ENCODE results near the gene PPM1G.
A peak's percentile ranks its signal among the peaks of the same experiment; 100 is the strongest.

The PPM1G gene

DNA sequence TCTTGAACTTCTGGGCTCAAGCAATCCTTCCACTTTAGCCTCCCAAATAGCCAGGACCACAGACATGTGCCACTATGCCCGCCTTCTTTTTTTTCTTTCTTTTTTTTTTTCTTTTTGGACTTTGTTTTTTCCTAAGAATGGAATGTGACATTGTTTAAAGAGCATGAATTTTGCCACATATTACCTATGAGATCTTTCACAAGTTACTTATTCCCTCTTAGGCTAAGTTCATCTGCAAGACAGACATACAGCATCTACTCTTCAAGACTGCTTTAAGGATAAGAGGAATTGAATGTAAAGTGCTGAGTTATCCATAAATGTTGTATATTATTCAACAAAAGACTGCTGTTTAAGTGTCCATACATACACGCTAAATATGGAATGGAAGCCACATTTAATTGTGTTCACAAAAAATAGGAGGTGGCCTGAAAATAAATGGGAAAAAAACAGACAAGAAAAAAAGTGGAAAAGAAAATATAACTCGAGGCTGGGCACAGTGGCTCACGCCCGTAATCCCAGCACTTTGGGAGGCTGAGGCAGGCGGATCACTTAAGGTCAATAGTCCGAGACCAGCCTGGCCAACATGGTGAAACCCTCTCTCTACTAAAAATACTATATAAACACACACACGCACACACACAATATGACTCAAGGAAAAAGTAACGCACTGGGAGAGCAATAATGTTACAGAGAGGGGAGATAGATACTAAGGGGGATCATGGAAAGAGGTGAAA lies 3.2 kb upstream of the PPM1G start:
- Histone ChIP-seq H3K27ac (ENCODE audit: low read depth, low read length) (no peak overlapping the region), H3K27me3 (ENCODE audit: insufficient read depth, low read length) (no peaks in the 10 kb centered on the region), H3K9ac (ENCODE audit: low read depth, low read length) (no peak overlapping the region), H3K36me3 (ENCODE audit: insufficient read depth, low read length) (peaks cover under 1% of the 10 kb centered on the region), H3K4me3 (ENCODE audit: low read length) (no peak overlapping the region), H3K4me1 (ENCODE audit: insufficient read depth, low read length) (peaks cover 4% of the 10 kb centered on the region; the same call in 1 of the 2 replicates), H3K9me3 (ENCODE audit: insufficient read depth, low read depth, low read length) (no peaks in the 10 kb centered on the region)
- 92% methylated on average over 7 of the region's 9 CpGs for WGBS

DNA sequence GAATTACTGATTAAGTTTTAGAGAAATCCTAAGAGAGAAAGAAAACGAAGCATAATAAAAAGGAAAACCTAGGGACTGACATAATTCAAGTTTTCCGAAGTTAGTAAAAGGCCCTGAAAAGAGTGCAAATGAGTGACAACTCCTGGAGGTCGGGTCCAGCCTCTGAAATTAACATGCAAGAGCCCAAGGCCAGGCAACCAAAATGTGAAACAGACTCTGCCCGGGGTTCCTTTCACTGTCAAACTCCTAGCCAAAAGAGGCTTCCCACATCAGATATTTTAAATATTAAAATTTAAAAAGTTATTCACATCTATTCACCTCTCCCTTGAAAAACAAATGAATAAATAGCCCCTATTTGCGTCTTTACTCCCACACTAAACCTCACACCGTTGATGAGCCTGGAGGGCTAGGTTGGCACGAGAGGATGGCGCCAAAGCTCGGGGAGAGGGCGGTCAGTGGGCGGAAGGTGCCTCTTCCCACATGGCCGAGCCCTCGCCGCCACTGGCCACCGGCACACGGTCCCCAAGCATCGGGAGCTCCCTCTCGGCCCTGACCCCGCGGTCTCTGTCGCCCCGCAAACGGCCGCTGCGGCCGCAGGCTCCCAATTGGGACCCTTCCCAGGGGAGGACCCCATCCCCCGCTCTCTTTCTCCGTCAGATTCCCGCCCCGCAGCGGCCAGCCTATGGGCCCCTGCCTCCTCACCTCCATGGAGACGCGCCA lies 630 bp downstream of the PPM1G start:
- Histone ChIP-seq H3K9ac (ENCODE audit: low read depth, low read length) (peak overlapping the region; percentile 92), H3K4me1 (ENCODE audit: insufficient read depth, low read length) (peaks cover 4% of the 10 kb centered on the region; the same call in 1 of the 2 replicates), H3K27me3 (ENCODE audit: insufficient read depth, low read length) (no peaks in the 10 kb centered on the region), H3K4me3 (ENCODE audit: low read length) (peak overlapping the region; percentile 92), H3K27ac (ENCODE audit: low read depth, low read length) (peak overlapping the region; percentile 89), H3K9me3 (ENCODE audit: insufficient read depth, low read depth, low read length) (no peaks in the 10 kb centered on the region), H3K36me3 (ENCODE audit: insufficient read depth, low read length) (peaks cover 11% of the 10 kb centered on the region)
- WGBS, result under 1% methylated on average over 33 of the region's 33 CpGs

DNA sequence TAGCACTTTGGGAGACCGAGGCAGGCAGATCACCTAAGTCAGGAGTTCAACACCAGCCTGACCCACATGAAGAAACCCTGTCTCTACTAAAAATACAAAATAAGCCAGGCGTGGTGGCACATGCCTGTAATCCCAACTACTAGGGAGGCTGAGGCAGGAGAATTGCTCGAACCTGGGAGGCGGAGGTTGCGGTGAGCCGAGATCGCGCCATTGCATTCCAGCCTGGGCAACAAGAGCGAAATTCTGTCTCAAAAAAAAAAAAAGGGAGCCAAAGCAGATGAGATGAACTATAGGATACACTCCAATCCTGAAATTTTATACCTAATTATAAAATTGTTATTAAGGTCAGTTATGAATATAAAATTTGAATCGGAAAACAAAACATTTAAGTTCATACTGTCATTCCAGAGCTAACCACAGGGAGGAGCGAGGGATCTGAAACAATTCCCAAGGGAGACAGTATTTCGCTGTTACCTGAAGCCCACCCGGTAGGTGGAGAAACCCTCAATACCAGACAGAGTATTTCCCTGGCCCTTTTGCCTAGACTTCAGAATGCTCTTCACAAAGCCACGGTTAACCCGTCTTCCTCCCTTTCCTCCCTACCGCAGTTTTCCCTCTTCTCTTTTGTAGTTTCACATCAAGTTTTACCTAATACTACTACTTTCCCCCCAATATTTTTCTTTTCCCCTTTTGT lies 1.4 kb downstream of the PPM1G start:
- WGBS, result 46% methylated on average over 12 of the region's 16 CpGs
- no peaks in the 10 kb centered on the region for H3K27me3 ChIP-seq (ENCODE audit: insufficient read depth, low read length)

DNA sequence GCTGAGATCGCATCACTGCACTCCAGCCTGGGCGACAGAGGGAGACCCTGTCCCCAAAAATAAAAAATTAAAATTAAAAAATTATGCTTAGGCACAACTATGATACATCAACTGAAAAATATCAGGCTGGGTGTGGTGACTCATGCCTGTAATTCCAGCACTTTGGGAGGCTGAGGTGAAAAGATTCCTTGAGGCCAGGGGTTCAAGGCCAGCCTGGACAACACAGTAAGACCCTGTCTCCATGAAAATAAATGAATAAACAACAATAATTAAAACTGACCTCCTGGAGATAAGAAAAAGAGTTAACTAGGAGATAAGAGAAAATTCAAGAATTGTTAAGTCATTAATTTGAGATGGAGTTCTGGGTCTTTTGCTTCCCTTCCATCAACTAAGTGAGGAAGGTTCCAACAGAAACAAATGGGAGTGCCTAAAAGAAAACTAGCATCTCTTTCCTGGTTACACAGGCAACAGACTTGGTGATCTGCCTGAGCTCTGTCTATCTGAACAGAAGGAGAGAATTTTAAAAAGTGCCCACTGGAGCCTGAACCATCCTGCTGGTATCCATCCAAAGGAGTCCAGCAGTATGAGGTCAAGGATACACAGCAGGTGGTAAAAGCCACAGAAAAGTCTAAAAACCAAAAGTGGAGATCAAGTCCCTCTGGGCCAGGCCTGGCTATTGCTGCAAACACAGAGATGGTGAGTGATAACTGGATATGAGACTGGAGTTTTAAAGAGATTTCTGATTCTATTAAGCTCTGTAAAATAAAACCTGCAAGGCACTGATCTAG lies 8.8 kb downstream of the PPM1G start:
- peaks cover 25% of the 10 kb centered on the region; the same call in 1 of the 2 replicates for H3K36me3 ChIP-seq (ENCODE audit: insufficient read depth, low read length)
- WGBS, result 100% methylated on average over 1 of the region's 2 CpGs
- H3K27me3 ChIP-seq (ENCODE audit: insufficient read depth, low read length), result no peaks in the 10 kb centered on the region
- H3K4me1 ChIP-seq (ENCODE audit: insufficient read depth, low read length), result no peaks in the 10 kb centered on the region
- H3K9me3 ChIP-seq (ENCODE audit: insufficient read depth, low read depth, low read length), result no peaks in the 10 kb centered on the region
- no peak overlapping the region for H3K27ac ChIP-seq (ENCODE audit: low read depth, low read length)
- H3K4me3 ChIP-seq (ENCODE audit: low read length), result no peak overlapping the region
- no peak overlapping the region for H3K9ac ChIP-seq (ENCODE audit: low read depth, low read length)

More for the DNA sequence above, 1.4 kb downstream of the PPM1G start:
- Histone ChIP-seq H3K4me3 (ENCODE audit: low read length) (peak overlapping the region; percentile 92), H3K9ac (ENCODE audit: low read depth, low read length) (peak overlapping the region; percentile 92; the same call in 1 of the 2 replicates), H3K36me3 (ENCODE audit: insufficient read depth, low read length) (peaks cover 14% of the 10 kb centered on the region), H3K27ac (ENCODE audit: low read depth, low read length) (no peak overlapping the region), H3K4me1 (ENCODE audit: insufficient read depth, low read length) (peaks cover 4% of the 10 kb centered on the region; the same call in 1 of the 2 replicates), H3K9me3 (ENCODE audit: insufficient read depth, low read depth, low read length) (no peaks in the 10 kb centered on the region)

DNA sequence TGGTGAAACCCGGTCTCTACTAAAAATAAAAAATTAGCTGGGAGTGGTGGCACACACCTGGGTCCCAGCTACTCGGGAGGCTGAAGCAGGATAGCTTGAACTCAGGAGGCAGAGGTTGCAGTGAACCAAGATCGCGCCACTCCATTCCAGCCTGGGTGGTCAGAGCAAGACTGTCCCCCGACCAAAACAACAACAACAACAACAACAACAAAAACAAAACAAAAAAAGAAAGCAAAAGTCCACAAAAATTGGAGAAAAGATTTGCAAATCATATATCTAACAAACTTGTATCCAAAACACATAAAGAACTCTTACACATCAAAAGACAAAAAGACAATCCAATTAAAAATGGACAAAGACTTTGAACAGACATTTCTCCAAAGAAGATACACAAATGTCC lies 10.4 kb downstream of the PPM1G start:
- no peak overlapping the region for H3K4me3 ChIP-seq (ENCODE audit: low read length)
- 97% methylated on average over 5 of the region's 5 CpGs for WGBS
- no peaks in the 10 kb centered on the region for H3K9me3 ChIP-seq (ENCODE audit: insufficient read depth, low read depth, low read length)
- H3K4me1 ChIP-seq (ENCODE audit: insufficient read depth, low read length), result no peaks in the 10 kb centered on the region
- no peak overlapping the region for H3K27ac ChIP-seq (ENCODE audit: low read depth, low read length)
- no peak overlapping the region for H3K9ac ChIP-seq (ENCODE audit: low read depth, low read length)
- no peaks in the 10 kb centered on the region for H3K27me3 ChIP-seq (ENCODE audit: insufficient read depth, low read length)
- peaks cover 19% of the 10 kb centered on the region; the same call in 1 of the 2 replicates for H3K36me3 ChIP-seq (ENCODE audit: insufficient read depth, low read length)

DNA sequence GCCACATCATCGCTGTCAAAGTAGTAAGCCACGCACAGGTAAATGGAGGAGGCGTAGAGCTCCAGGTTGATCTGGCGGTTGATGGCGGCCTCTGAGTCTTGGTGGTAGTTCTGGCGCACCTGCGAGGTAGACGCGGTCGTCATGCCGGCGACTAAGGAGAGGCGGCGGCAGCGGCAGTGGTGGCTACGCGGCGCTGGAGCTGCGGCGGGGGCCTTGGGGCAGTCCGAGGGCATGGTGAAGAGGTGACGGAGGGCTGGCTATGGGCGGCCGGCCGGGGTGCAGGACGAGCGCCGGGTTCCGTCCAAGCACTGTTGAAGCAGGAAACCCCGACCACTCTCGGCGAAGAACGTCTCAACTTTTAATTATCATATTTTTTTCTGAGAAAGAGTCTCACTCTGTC lies 16.2 kb downstream of the PPM1G start:
- WGBS, result 97% methylated on average over 33 of the region's 33 CpGs
- Histone ChIP-seq H3K9ac (ENCODE audit: low read depth, low read length) (no peak overlapping the region), H3K4me3 (ENCODE audit: low read length) (no peak overlapping the region), H3K9me3 (ENCODE audit: insufficient read depth, low read depth, low read length) (no peaks in the 10 kb centered on the region), H3K27ac (ENCODE audit: low read depth, low read length) (no peak overlapping the region), H3K36me3 (ENCODE audit: insufficient read depth, low read length) (peaks cover 15% of the 10 kb centered on the region; the same call in 1 of the 2 replicates), H3K4me1 (ENCODE audit: insufficient read depth, low read length) (no peaks in the 10 kb centered on the region), H3K27me3 (ENCODE audit: insufficient read depth, low read length) (no peaks in the 10 kb centered on the region)

DNA sequence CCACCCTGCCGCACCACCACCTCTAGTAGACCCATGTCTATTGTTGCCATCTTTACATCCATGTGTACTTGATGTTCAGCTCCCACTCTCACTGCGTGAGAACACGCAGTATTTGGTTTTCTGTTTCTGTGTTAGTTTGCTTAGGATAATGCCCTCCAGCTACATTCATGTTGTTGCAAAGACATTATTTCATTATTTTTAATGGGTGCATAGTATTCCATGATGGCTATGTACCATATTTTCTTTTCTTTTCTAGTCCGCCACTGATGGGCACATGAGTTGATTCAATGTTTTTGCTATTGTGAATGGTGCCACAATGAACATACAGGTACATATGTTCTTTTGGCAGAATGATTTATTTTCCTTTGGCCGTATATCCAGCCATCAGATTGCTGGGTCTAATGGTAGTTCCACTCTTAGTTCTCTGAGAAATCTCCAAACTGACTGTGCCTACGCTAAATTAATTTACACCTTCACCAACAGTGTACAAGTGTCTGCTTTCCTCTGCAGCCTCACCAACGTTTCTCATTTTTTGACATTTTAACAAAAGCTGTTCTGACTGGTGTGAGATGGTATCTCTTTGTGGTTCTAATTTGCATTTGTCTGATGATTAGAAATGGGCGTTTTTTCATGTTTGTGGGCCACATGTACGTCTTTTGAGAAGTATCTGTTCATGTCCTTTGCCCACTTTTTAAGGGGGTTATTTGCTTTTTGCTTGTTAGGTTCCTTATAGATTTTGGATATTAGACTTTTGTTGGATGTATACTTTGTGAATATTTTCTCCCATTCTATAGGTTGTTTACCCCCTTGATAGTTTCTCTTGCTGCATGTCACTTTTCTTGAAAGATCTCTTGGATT lies 18.3 kb downstream of the PPM1G start:
- no peak overlapping the region for H3K27ac ChIP-seq (ENCODE audit: low read depth, low read length)
- 96% methylated on average over 9 of the region's 9 CpGs for WGBS

DNA sequence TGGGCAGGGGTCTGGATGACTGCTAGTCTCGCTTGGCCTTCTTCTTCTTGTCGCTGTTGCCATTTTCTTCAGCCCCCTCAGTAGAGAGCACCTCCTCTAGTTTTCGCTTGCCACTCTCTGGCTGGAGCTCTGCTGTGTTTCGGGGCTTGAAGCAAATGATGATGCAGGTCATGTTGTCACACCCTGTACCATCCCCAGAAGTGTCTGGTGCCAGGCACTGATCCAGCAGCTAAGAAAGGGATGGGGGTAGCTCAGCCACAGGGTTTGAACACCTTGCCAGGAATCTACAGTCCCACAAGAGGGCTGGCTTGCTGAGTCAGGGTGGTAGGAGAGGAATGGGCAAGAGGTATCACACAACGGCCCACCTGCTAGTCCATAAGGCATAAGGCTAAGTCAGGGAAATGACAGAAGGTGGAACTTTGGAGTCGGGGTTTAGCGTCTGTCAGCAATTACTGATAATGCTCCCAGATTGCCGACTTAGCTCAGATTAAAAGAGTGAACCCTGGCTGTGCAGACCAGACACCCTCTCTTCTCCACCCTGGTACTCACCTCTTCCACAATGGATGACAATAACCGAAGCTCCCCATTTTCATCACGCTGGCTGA lies 27.7 kb downstream of the PPM1G start:
- peaks cover 10% of the 10 kb centered on the region; the same call in 1 of the 2 replicates for H3K4me1 ChIP-seq (ENCODE audit: insufficient read depth, low read length)
- H3K27me3 ChIP-seq (ENCODE audit: insufficient read depth, low read length), result no peaks in the 10 kb centered on the region
- H3K9ac ChIP-seq (ENCODE audit: low read depth, low read length), result peak overlapping the region; percentile 90
- WGBS, result 95% methylated on average over 10 of the region's 10 CpGs
- H3K27ac ChIP-seq (ENCODE audit: low read depth, low read length), result peak overlapping the region; percentile 94; the same call in 1 of the 2 replicates
- no peak overlapping the region; the same call in 1 of the 2 replicates for H3K4me3 ChIP-seq (ENCODE audit: low read length)
- H3K9me3 ChIP-seq (ENCODE audit: insufficient read depth, low read depth, low read length), result no peaks in the 10 kb centered on the region
- peaks cover 79% of the 10 kb centered on the region for H3K36me3 ChIP-seq (ENCODE audit: insufficient read depth, low read length)

More for the DNA sequence above, 18.3 kb downstream of the PPM1G start:
- no peak overlapping the region for H3K9ac ChIP-seq (ENCODE audit: low read depth, low read length)
- peaks cover 25% of the 10 kb centered on the region for H3K36me3 ChIP-seq (ENCODE audit: insufficient read depth, low read length)
- no peaks in the 10 kb centered on the region for H3K9me3 ChIP-seq (ENCODE audit: insufficient read depth, low read depth, low read length)
- no peak overlapping the region for H3K4me3 ChIP-seq (ENCODE audit: low read length)
- no peaks in the 10 kb centered on the region for H3K27me3 ChIP-seq (ENCODE audit: insufficient read depth, low read length)
- H3K4me1 ChIP-seq (ENCODE audit: insufficient read depth, low read length), result no peaks in the 10 kb centered on the region

DNA sequence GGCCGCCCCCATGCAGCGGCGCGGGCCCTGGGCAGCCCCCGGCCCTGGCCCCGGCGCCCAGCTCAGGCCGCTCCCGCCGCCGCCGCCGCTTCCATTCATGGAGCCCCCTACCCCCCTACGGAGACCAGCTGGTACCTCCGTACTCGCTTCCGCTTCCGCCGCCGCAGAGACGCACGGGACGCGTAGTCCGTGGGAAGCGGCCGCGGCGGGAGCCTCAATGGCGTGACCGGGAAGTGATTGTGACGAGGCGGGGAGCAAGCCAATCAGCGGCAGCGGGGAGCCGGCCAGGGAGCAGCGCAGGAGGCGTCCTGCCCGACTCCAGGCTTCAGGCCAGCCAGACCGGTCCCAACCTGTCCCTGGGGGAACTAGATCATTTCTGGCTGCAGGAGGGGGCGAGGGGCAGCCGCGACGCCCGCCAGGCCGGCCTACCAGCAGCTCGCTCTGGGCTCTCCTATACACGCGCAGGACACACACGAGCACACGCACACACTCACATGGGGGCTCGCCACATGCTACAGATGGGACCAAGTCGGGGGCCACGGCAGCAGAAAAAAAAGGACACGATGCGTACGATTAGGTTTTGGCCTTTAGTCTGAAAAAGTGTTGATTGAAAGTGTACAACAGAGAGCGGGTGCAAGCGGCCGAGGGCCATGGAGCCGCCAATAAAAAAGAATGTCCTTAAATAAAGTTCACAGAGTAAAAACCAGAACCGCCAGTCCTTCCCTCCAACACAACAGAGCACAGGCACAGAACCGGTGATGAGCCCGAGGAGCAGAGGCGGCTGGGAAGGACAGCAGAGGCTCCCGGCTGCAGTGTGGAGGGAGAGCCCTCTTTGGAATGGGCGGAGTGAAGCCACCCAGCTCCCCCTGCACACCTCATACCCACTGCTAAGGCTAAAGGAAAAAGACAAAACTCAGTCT lies 28.5 kb downstream of the PPM1G start, which contains the start of gene ZNF513:
Gene ZNF513, minus strand, starts transcription at position 109 of the 920 bp plus-strand sequence. CDS start 208 bp downstream, outside the sequence.
- Histone ChIP-seq H3K27me3 (ENCODE audit: insufficient read depth, low read length) (no peaks in the 10 kb centered on the region), H3K9ac (ENCODE audit: low read depth, low read length) (peak within 1 kb of the TSS; percentile 90), H3K4me1 (ENCODE audit: insufficient read depth, low read length) (peaks cover 10% of the 10 kb centered on the region; the same call in 1 of the 2 replicates), H3K27ac (ENCODE audit: low read depth, low read length) (peak within 1 kb of the TSS; percentile 94), H3K4me3 (ENCODE audit: low read length) (peak within 1 kb of the TSS; percentile 90), H3K36me3 (ENCODE audit: insufficient read depth, low read length) (peaks cover 81% of the 10 kb centered on the region), H3K9me3 (ENCODE audit: insufficient read depth, low read depth, low read length) (no peaks in the 10 kb centered on the region)
- WGBS, result 23% methylated on average over 66 of the region's 67 CpGs
